ENCODE results near the gene PLPP2.

PLPP2 gene

GRCh38 chr19:291006-291521 lies at the start of gene PLPP2:
Gene PLPP2, minus strand, starts transcription at chr19:291403. Its CDS starts 67 bp downstream, at chr19:291336.
- H3K4me3 ChIP-seq (ENCODE audit: control insufficient read depth, low read depth, low read length) = peak within 1 kb of the TSS; percentile 32
- no peak for DNase-seq (ENCODE audit: low read depth)
- TF ChIP-seq CTCF (IDR thresholded peaks at IDR 0.05; ENCODE audit: control insufficient read depth, insufficient read depth, low read depth, low read length, missing control alignments) = no peak

- DNase-seq (ENCODE audit: low read depth) = no peak
- no peak for TF ChIP-seq CTCF (IDR thresholded peaks at IDR 0.05; ENCODE audit: control insufficient read depth, insufficient read depth, low read depth, low read length, missing control alignments)
- H3K4me3 ChIP-seq (ENCODE audit: control insufficient read depth, low read depth, low read length) = no peak overlapping the region
These were observed 49.6 kb upstream of the PLPP2 start for GRCh38 chr19:340620-341385.

GRCh38 chr19:339262-339887 lies 48.2 kb upstream of the PLPP2 start:
- no peak overlapping the region for H3K4me3 ChIP-seq (ENCODE audit: control insufficient read depth, low read depth, low read length)
- no peak for DNase-seq (ENCODE audit: low read depth)
- TF ChIP-seq CTCF (IDR thresholded peaks at IDR 0.05; ENCODE audit: control insufficient read depth, insufficient read depth, low read depth, low read length, missing control alignments) = no peak

GRCh38 chr19:338421-338820 lies 47.2 kb upstream of the PLPP2 start:
- DNase-seq (ENCODE audit: low read depth) = no peak
- TF ChIP-seq CTCF (IDR thresholded peaks at IDR 0.05; ENCODE audit: control insufficient read depth, insufficient read depth, low read depth, low read length, missing control alignments) = no peak
- no peak overlapping the region for H3K4me3 ChIP-seq (ENCODE audit: control insufficient read depth, low read depth, low read length)

- TF ChIP-seq CTCF (IDR thresholded peaks at IDR 0.05; ENCODE audit: control insufficient read depth, insufficient read depth, low read depth, low read length, missing control alignments) = no peak
- no peak for DNase-seq (ENCODE audit: low read depth)
- H3K4me3 ChIP-seq (ENCODE audit: control insufficient read depth, low read depth, low read length) = no peak overlapping the region
These were observed 44.9 kb upstream of the PLPP2 start for GRCh38 chr19:336067-336614.

GRCh38 chr19:335486-336066 lies 44.4 kb upstream of the PLPP2 start:
- TF ChIP-seq CTCF (IDR thresholded peaks at IDR 0.05; ENCODE audit: control insufficient read depth, insufficient read depth, low read depth, low read length, missing control alignments) = no peak
- no peak for DNase-seq (ENCODE audit: low read depth)
- H3K4me3 ChIP-seq (ENCODE audit: control insufficient read depth, low read depth, low read length) = no peak overlapping the region
